ENCODE data around the gene VOPP1. TPM values are rescaled to one million over a fixed set of nuclear protein-coding genes. Genes with fewer than 3 reads are reported as not detected.

Gene VOPP1
- total RNA-seq, 1 experiment from 2014 or later, result 148 TPM

DNA sequence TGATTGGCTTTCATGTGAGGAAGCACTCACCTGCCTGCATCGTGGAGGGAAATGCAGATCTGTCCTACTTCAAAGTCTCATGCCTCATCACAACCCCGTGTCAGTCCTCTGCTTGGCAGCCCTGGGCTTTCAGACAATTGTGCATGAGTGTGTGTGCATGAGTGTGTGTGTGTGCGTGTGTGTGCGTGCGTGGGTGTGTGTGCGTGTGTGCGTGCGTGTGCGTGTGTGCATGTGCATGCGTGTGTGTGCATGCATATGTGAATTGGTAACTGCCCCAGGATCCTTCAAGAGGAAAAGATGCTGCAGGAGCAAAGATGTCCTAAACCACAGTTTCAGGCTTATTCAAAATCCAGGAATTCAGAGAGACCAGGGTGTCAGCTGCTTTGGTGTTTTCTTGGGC is 135.8 kb downstream of the VOPP1 start:
- no peak for DNase-seq (ENCODE audit: low spot score)

DNA sequence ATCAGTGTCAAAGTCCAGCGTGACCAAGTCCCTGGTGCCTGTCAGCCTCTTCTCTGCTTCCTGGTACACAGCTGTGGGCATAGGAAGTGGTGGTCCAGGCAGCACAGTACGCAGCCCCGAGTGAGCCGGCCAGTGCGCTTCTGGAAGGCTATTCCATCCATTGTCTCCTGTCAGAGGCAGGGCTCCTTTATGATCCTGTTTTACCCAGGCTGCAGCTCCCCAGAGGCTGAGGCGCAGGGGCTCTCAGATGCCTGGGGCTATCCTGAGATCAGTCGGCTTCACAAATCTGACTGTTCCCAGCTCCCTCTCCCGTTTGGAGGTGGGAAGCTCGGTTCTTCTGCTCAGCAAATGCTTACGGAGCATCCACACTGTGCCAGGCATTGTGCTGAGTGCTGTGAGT is 136.8 kb downstream of the VOPP1 start:
- no peak for DNase-seq (ENCODE audit: low spot score)

DNA sequence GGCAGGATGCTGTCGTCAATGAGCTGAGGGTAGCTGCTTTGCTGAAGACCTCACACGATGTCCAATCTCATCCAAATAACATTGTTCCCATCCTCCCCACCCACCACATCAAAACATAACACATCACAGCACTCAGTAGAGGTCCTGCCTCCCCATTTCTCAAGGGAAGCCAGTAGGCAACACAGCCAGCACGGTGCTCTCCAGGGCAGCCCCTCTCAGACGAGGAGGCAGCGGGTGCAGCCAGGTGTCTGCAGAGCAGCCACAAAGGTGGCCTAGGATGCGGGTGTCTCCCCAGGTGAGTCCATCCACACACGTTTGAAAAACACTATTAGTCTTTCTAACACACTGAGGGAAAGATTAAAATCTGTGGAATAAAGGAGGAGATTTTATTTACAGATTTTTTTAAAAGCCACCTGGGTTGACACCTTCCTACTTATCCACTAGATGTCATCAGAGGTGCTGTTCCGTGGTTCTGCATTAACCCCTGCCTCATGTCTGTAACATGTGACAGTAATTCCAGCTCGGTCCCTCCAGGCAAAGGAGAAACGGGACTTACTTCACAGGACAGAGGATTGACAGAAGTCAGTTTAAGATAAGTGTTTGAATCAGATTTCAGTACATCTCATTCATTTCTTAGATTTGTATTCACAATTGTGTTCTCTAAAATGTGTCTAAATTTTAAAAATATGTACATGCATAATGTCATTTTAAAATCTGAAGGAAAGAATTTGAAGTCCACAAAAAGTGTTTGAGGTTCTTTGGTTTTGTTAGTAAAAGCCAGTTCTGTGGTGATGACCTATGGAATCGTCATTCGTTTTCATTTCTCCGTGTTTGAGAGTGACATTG is 139.1 kb downstream of the VOPP1 start:
- peak; percentile 90 for DNase-seq (ENCODE audit: low spot score)

GRCh38 chr7:55432506-55432905 is 139.8 kb downstream of the VOPP1 start:
- no peak for DNase-seq (ENCODE audit: low spot score)

- no peak for DNase-seq (ENCODE audit: low spot score)
These were observed 140.4 kb downstream of the VOPP1 start for GRCh38 chr7:55431898-55432297.

- no peak for DNase-seq (ENCODE audit: low spot score)
These were observed 142.3 kb downstream of the VOPP1 start for GRCh38 chr7:55429835-55430499.

- no peak for DNase-seq (ENCODE audit: low spot score)
These were observed 144.5 kb downstream of the VOPP1 start for GRCh38 chr7:55427800-55428199.

- DNase-seq (ENCODE audit: low spot score), result no peak
These were observed 145.0 kb downstream of the VOPP1 start for GRCh38 chr7:55427342-55427741.

GRCh38 chr7:55426676-55427075 is 145.6 kb downstream of the VOPP1 start:
- DNase-seq (ENCODE audit: low spot score), result no peak

DNA sequence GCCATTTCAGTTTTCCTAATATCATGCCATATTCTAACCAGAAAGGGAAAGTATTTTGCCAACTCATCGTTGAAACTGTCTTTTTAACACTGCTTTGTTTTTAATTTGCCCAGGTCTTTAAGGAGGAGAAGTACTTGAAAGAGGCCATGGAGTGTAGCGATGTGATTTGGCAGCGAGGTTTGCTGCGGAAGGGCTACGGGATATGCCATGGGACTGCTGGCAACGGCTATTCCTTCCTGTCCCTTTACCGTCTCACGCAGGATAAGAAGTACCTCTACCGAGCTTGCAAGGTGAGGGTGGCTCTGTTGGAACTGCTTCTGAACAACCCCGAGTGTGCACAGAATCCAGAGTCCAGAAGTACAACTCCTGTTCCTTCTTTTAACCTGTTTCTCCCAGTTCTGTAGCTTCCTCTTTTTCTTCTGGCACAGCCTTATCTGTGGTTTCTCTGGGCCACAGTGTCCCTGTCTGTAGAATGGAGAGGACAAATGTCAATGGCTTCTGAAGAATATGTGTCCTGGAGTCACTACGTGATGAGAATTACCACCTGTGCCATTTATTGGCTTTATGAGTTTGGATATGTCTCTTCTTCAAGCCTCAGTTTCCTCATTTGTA is 147.1 kb downstream of the VOPP1 start:
- DNase-seq (ENCODE audit: low spot score), result no peak

DNA sequence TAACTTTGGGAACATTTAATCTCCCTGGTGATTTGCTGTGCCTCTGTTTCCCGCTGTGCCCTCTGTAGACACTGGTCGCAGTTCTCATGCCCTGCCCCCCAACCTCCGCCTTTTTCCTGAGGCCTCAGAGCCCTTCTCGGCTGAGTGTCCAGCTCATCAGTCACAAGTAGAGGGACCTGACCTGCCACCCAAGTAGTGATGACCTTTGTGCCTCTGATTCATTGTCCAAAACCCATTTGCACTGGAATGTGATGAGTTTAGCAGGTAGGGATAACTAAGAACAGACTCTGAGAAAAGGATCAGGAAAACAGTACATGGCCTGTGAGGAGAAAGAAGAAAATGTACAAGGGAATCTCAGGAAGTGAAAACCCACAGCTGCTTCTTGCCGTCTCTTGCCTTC is 148.4 kb downstream of the VOPP1 start:
- DNase-seq (ENCODE audit: low spot score), result no peak

DNA sequence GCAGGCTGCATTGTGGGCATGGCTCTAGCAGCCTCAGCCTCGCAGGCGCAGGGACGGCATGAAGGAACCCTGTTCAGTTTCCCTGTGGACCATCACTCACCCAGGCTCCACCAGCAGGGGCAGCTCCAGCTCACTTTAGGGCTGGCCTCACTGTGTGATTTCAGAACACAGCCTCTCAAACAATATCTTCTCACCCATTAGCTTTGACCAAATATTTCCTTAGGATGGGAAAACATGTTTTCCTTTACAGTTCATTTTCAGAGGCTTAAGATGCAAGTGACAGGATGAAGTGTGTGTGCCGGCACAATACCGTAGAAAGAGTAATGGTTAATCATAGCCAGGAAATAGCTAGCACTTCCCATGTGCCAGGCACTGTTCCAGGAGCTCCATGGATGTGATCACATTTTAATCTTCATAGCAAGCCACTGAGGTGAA is 149.0 kb downstream of the VOPP1 start:
- DNase-seq (ENCODE audit: low spot score), result no peak

Other genes starting within 250 kb of the VOPP1 start
- gene LANCL2, start 207.2 kb downstream of the VOPP1 start, total RNA-seq (2014; rRNA removed; shearing (Covaris generic)), result 37.0 and 43.6 TPM in 2 replicates